SK-N-MC (cell line): ENCODE data around the gene ANKRD33B.

ENCODE experiments used
- DNase-seq: peaks from one replicate; pipeline ENCODE4 v3.0.0-alpha.2; 2011; ENCODE audit warnings: low read depth, low spot score
- H3K27ac ChIP-seq: fragments of 200-600 bp; sonication (generic); 2 replicates; pipeline ENCODE4 v1.5.1; 2016; ENCODE audit warnings: mixed run types
- H3K36me3 ChIP-seq: fragments of 200-600 bp; sonication (generic); 2 replicates; pipeline ENCODE4 v1.6.1; 2017; ENCODE audit warnings: antibody characterized with exemption, low read length, mixed read lengths; ENCODE audit not compliant: insufficient read depth
- H3K4me3 ChIP-seq: fragments of 200-600 bp; sonication (generic); 2 replicates; pipeline ENCODE4 v1.5.1; 2016
- H3K9ac ChIP-seq: fragments of 200-600 bp; sonication (generic); 2 replicates; pipeline ENCODE4 v1.8.0; 2017; ENCODE audit warnings: mixed run types, mixed read lengths; ENCODE audit not compliant: insufficient read length
- H3K9me3 ChIP-seq: fragments of 200-600 bp; sonication (generic); 2 replicates; pipeline ENCODE4 v1.6.1; 2017; ENCODE audit warnings: low read depth, mild to moderate bottlenecking, antibody characterized with exemption, low read length, moderate library complexity, mixed read lengths
- EZH2 ChIP-seq: fragments of 200-600 bp; sonication (generic); IDR thresholded peaks from one replicate; pipeline ENCODE4 v1.6.1; 2017; ENCODE audit warnings: antibody characterized with exemption
- FOXP2 ChIP-seq: optimal IDR thresholded peaks from 2 replicates; pipeline ENCODE3; 2011; ENCODE audit warnings: mild to moderate bottlenecking, moderate library complexity; ENCODE audit not compliant: insufficient read depth; ENCODE audit errors: extremely low read length, control extremely low read depth
- POLR2AphosphoS5 ChIP-seq: IDR thresholded peaks from 2 replicates; pipeline ENCODE4 v1.6.1; 2012; ENCODE audit warnings: mild to moderate bottlenecking, low read depth, low read length, borderline replicate concordance

The ANKRD33B gene

DNA sequence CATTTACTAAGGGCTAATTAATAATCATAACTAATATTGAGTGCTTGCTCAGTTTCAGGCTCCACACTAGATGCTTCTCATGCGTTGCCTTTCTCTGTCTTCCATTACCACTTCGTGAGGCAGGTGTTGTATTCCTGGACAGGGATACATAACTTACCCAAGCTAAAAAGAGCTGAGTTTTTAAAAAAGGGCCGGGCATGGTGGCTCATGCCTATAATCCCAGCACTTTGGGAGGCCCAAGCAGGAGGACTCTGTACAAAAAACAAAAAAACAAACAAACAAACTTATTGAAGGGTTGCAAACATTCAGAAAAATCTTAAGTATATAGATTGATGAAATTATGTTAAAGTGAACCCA, 12.1 kb upstream of the ANKRD33B start:
- Histone ChIP-seq H3K36me3 (no peaks in the 10 kb centered on the region), H3K9ac (no peak overlapping the region), H3K4me3 (no peak overlapping the region), H3K27ac (no peak overlapping the region), H3K9me3 (no peaks in the 10 kb centered on the region)
- TF ChIP-seq FOXP2 (no peak), EZH2 (no peak), POLR2AphosphoS5 (no peak)
- no peak for DNase-seq

GRCh38 chr5:10552183-10553143, 11.4 kb upstream of the ANKRD33B start:
- H3K9ac ChIP-seq, result no peak overlapping the region
- no peak overlapping the region for H3K4me3 ChIP-seq
- no peaks in the 10 kb centered on the region for H3K36me3 ChIP-seq
- DNase-seq, result no peak
- TF ChIP-seq POLR2AphosphoS5 (no peak), EZH2 (no peak), FOXP2 (no peak)
- H3K9me3 ChIP-seq, result no peaks in the 10 kb centered on the region
- H3K27ac ChIP-seq, result no peak overlapping the region

- DNase-seq, result no peak
- TF ChIP-seq POLR2AphosphoS5, result no peak
- no peak for TF ChIP-seq FOXP2
- no peak for TF ChIP-seq EZH2
- H3K36me3 ChIP-seq, result no peaks in the 10 kb centered on the region
- no peak overlapping the region for H3K9ac ChIP-seq
- H3K9me3 ChIP-seq, result no peaks in the 10 kb centered on the region
- no peak overlapping the region for H3K4me3 ChIP-seq
- no peak overlapping the region for H3K27ac ChIP-seq
These were observed 10.4 kb upstream of the ANKRD33B start for GRCh38 chr5:10553476-10553875.

GRCh38 chr5:10555277-10555684, 8.6 kb upstream of the ANKRD33B start:
- H3K4me3 ChIP-seq, result peak overlapping the region; percentile 38
- no peaks in the 10 kb centered on the region for H3K9me3 ChIP-seq
- no peak overlapping the region for H3K27ac ChIP-seq
- peak; percentile 28 for DNase-seq
- no peak overlapping the region for H3K9ac ChIP-seq
- TF ChIP-seq FOXP2, result peak; percentile 17
- no peak for TF ChIP-seq POLR2AphosphoS5
- no peaks in the 10 kb centered on the region for H3K36me3 ChIP-seq

GRCh38 chr5:10556289-10556807, 7.5 kb upstream of the ANKRD33B start:
- no peak for DNase-seq
- Histone ChIP-seq H3K4me3 (no peak overlapping the region), H3K27ac (no peak overlapping the region), H3K9ac (no peak overlapping the region), H3K36me3 (no peaks in the 10 kb centered on the region), H3K9me3 (no peaks in the 10 kb centered on the region)
- TF ChIP-seq EZH2 (no peak), POLR2AphosphoS5 (no peak), FOXP2 (no peak)

DNA sequence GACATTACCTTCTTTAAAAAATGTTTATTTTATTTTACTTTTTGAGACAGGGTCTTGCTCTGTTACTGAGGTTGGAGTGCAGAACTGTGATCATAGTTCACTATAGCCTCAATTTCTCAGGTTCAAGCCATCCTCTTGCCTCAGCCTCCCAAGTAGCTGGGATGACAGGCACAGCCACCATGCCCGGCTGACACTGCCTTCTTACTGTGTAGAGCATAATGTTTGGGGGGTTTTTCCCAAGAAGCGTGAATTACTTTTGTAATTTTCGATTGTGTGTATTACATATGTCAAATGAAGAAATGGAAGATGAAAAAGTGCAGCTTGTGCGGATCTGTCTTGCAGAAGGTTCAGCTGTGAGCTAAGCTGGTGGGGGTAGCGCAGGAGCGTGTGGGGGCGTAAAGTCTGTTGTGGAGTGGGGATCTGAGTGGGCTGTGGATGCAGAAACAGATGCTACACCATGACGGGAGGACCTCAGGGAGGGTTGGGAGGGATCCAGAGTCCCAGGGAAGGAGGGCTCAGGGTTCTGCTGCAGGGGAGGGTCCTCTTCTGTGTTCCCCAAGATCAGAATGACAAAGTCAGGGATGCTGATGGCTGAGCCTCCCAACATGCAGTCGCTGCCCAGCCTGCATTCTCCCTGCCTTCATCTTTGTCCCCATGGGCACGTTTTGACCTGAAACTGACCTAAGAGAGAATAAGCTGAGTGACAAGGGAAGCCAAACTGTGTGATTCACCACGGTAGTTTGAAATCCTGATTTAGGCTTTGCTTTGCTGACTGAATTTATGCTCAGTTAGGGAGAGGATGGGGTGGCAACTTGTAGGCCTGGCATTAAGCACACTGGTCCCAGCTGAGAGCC, 6.8 kb upstream of the ANKRD33B start:
- DNase-seq, result no peak
- Histone ChIP-seq H3K27ac (no peak overlapping the region), H3K4me3 (no peak overlapping the region), H3K9ac (no peak overlapping the region), H3K36me3 (no peaks in the 10 kb centered on the region), H3K9me3 (no peaks in the 10 kb centered on the region)
- TF ChIP-seq FOXP2 (no peak), POLR2AphosphoS5 (no peak), EZH2 (no peak)

DNA sequence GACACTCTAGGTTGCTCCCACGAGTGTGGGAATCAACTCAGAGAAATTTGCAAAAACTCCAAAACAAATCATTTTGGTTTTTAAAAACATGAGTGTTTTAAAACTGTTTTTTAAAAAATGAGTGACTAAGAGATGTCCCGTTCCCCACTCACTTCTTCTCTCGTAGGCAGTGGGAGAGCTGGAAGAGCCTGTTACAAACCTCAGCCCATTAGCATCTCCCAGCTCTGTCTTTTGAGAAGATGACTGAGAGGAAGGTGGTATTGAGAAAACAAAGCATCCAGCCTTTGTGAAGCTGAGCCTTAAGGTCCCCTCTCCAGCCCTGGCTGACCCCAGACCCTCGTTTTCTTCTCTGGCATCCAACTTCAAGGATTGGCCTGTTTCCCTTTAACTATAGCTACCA, 4.7 kb upstream of the ANKRD33B start:
- Histone ChIP-seq H3K9ac (no peak overlapping the region), H3K4me3 (no peak overlapping the region), H3K36me3 (no peaks in the 10 kb centered on the region), H3K9me3 (no peaks in the 10 kb centered on the region), H3K27ac (no peak overlapping the region)
- TF ChIP-seq FOXP2 (no peak), POLR2AphosphoS5 (no peak), EZH2 (no peak)
- DNase-seq, result no peak

DNA sequence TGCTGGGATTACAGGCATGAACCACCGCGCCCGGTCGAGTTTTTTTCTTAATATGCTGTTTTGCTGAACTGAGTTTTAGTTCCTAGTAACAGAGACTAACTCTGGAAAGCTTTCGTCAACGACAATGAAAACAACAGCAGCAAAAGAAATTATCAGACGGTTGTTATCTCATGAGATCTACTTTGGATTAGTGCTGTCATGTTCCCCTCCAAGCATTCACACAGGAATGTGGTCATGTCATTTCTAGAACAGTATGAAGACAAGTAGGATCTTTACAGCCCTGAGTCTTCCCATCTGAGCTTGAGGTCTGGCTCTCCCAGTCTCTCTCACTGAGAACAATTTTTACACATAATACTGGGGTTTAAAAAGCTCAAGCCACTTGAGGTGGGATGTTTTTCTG, 4.0 kb upstream of the ANKRD33B start:
- Histone ChIP-seq H3K9me3 (no peaks in the 10 kb centered on the region), H3K36me3 (no peaks in the 10 kb centered on the region), H3K9ac (no peak overlapping the region), H3K4me3 (no peak overlapping the region), H3K27ac (no peak overlapping the region)
- no peak for DNase-seq
- TF ChIP-seq POLR2AphosphoS5, result no peak
- TF ChIP-seq EZH2, result no peak
- no peak for TF ChIP-seq FOXP2
